Measurements from ENCODE around the gene CTDSPL. TPM values are rescaled to one million over a fixed set of nuclear protein-coding genes. Genes with fewer than 3 reads are reported as not detected.
"Not testable (repeated sequence)": the region's sequence is repeated elsewhere in the genome, so short reads cannot be mapped to it uniquely, and the experiment has no call there.

CTDSPL gene
- total RNA-seq, 1 donor from 2014 or later: 43.4 TPM

DNA sequence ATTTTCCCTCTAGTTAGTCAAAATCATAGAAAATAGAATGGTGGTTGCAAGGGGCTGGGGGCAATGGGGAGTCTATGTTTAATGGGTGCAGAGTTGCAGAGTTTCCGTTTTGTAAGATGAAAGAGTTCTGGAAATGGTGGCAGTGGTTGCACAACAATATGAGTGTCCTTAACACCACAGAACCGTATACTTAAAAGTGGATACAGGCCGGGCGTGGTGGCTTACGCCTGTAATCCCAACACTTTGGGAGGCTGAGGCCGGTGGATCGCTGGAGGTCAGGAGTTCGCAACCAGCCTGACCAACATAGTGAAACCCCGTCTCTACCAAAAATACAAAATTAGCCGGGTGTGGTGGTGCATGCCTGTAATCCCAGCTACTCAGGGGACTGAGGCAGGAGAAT, 126.7 kb downstream of the CTDSPL start:
- DNase-seq (ENCODE audit: low read depth): not testable (repeated sequence)

DNA sequence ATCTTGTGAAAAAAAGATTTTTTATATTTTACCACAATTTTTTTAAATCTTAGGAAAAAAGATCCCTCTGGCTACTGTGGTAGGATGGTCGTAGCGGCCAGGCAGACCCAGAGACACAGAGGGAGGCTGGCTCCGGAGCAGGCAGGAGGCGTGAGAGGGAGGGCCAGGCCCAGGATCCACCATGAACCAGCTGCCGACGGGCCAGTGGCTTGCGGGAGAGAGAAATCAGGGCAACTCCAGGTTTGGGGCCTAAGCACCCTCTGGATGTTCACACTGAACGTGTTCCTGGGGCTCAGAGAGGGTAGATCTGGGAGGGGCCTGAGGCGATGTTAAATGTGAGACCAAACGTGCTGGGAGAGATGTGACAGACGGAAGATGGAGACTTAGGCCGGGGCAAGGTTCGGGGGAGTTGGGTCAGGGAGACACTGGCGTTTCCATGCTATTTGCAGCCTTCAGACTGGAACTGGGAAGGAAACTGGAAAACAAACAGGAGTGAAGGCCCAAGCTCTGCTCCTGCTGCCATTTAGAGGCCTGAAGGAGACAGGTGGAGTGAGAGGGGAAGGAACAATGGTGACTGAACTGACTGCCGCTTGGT, 127.3 kb downstream of the CTDSPL start:
- no peak for DNase-seq (ENCODE audit: low read depth)

DNA sequence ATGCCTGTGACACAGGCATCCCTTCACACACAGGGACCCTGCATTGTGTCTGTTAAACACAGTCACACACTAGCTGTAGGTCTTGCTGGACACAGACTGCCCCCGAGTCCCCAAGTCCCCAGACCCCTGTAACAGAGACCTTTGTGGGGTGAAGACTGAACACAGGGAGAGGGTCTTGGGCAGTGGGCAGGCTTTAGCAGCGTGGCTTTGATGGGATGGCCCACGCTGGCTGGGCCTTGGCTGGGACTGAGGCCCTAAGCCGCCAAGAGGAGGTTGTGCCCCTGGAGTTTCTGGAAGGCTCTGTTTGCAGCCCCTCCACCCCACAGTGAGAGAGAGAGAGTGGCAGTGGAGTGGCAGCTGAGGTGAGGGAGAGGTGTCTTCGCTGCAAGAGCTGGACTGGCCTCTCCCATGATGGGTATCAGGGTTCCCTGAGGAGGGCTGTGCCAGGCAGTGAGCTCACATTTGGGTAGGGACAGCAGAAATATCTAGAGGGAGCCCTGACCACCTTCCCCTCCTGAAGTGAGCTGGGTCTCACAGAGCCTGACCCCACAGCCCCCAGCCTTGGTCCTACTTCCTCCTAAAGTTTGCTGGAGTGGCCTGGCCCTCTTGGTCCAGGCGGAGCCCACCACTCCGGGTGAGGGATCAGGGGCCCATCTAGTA, 128.3 kb downstream of the CTDSPL start:
- DNase-seq (ENCODE audit: low read depth): no peak

DNA sequence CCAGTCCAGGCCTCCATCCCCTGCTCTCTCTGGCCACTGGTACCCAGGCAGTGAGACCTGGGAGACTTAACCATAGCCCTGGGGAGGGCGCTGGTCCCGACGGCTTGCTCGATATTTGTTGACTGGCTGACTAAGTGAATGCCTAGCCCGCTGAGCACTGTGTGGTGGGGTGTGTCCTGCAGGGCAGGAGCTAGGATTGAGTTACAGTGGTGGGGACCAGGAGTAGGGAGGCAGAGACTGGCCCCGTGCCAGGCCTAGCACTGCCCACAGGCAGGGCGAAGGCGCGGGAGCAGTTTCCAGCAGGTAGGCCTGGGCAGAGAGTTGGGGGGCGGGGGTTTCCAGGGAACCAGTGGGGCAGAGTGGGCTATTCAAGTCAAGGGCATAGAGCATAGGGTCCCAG, 128.8 kb downstream of the CTDSPL start, which contains the start of gene VILL:
TSS of gene VILL (plus strand) at position 260 of the 400 bp plus-strand sequence. CDS start 2,887 bp downstream, outside the sequence.
- DNase-seq (ENCODE audit: low read depth): no peak

DNA sequence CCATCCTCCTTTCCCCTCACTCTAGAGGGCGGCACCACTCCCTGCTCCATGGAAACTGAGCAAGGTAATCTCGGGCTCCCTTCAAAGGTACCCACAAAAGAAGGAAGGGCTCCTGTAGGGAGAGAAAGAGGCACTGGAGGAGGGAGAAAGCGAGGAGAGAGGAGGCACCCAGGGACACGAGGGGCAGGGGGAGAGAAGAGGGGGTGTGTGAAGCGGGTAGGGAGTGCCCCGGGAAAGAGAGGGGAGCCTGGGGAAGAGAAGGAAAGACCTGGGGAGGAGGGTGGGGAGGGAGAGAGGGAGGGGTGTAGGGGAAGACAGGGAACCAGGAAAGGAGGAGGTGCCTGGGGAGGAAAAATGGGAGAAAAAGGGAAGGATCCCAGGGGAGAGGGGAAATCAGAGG, 129.4 kb downstream of the CTDSPL start:
- no peak for DNase-seq (ENCODE audit: low read depth)

DNA sequence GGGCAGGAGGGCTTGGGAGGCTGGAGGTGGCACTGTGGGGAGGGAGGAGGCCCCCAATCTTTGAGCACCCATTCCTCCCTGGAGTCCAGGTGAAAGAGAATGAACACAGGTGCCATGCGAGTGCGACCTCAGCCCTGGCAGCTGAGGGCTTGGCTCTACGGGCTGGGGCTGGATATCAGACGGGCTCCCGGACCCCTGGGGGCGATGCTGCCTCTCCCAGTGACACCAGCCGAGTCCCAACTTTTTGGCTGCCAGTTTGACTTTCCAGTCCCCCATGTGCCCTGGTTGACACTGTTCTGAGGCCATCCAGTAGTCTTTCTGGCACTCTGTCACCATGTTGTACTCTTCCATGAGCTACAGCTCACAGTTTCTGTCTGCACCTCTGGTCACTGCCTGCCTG, 130.1 kb downstream of the CTDSPL start:
- no peak for DNase-seq (ENCODE audit: low read depth)

DNA sequence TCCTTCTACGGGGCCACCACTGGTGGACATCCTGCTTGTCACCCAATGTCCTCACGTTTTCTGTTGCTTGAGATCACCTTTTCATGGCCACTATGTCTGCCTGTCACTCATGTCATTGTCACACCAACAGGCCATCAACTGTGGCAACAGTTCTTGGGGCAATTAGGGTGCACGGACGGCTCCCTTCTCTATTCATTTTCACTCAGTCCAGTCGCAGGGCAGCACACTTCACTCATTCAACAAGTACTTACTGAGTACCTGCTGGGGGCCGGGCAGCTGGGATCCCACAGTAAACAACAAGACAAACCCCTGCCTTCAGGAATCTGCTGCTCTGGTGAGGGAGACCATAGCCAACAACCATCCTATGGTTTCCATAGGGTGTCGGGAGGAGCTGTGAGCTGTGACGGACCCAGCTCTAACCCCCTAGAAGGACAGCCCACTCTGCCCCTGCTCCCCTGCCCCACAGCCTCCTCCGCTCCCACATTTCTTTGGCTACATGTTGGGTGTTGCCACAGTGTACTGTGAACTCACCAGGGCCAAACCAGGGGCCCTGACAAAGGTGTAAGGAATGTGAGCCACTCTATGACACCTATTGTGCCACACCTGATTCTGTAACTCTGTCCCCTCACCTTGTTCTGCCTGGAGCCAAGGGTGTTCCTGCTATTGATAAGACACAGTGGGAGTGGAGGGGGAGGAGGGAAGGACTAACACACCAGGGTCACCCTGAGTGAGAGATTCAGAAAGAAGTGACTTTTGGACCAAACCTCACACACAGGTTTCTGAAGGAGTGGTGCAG, 130.8 kb downstream of the CTDSPL start:
- DNase-seq (ENCODE audit: low read depth): no peak

DNA sequence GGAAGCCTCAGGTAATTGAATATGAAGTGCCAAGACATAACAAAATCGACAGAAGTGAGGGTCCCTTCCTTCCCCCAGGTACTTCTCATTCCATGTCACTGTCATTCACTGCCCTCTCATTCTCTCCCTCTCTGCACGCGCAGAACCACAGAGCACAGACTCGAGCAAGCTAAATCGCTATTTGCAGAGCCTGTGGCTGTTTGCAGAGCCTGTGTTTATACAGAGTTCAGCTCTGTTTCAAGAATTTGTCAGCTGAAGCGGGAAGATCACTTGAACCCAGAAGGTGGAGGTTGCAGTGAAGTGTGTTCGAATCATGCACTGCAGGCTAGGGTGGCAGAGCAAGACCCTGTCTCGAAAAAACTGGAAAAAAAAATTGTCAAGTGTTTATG, 131.4 kb downstream of the CTDSPL start:
- no peak for DNase-seq (ENCODE audit: low read depth)

DNA sequence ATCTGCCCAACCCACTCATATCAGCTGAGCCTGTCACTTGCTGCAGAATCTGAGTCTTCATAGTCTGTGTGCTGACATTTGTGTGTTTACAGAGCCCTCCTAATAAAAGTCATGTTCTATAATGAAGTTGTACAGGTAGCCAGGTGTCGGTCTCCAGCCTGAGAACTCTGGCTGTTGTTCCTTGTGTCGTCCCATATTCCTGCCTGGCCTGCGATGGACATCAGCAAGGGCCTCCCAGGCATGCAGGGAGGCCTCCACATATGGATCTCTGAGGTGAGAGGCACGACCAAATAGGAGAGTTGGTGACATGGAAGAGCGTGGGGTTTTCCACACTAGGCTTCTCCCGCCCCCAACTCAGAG, 131.8 kb downstream of the CTDSPL start:
- no peak for DNase-seq (ENCODE audit: low read depth)

DNA sequence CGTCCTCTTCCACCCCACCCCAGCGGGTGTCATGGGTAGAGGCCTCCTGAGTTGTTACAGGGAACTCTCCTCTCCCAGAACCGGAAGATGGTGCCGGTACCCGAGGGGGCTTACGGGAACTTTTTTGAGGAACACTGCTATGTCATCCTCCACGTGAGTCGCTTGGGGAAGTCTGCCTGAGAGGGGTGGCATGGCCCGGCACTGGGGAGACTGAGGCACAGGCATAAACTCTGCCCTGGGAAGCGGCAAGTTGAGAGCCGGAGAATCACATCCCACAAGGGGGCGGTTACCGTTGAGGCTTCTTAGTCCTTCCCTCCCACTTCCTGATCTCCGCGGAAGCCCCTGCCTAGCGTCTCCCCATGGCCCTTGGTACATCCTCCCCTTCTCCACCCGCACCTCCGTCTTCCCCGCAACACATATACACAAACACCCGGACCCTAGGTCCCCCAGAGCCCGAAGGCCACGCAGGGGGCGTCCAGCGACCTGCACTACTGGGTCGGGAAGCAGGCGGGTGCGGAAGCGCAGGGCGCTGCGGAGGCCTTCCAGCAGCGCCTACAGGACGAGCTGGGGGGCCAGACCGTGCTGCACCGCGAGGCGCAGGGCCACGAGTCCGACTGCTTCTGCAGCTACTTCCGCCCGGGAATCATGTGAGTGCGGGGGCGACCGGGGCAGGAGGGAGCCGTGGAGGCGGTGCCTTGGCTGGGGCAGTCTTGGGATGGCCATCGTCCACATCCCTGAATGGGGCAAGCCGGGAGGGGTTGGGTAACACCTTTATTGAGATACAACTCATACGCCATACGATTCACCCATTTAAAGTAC, 132.3 kb downstream of the CTDSPL start:
- peak; percentile 49 for DNase-seq (ENCODE audit: low read depth)

DNA sequence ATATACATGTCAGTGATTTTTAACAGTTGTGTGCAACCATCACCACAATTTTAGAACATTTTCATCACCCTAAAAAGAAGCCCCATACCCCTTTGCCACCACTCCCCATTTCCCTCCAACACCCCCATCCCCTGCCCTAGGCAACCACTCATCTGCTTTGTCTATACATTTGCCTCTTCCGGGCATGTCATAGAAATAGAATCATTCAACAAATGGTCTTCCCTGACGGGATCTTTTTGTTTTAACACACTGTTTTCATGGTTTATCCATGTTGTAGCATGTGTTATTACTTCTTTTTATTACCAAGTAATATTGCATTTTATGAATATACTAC, 132.9 kb downstream of the CTDSPL start:
- DNase-seq (ENCODE audit: low read depth): no peak

DNA sequence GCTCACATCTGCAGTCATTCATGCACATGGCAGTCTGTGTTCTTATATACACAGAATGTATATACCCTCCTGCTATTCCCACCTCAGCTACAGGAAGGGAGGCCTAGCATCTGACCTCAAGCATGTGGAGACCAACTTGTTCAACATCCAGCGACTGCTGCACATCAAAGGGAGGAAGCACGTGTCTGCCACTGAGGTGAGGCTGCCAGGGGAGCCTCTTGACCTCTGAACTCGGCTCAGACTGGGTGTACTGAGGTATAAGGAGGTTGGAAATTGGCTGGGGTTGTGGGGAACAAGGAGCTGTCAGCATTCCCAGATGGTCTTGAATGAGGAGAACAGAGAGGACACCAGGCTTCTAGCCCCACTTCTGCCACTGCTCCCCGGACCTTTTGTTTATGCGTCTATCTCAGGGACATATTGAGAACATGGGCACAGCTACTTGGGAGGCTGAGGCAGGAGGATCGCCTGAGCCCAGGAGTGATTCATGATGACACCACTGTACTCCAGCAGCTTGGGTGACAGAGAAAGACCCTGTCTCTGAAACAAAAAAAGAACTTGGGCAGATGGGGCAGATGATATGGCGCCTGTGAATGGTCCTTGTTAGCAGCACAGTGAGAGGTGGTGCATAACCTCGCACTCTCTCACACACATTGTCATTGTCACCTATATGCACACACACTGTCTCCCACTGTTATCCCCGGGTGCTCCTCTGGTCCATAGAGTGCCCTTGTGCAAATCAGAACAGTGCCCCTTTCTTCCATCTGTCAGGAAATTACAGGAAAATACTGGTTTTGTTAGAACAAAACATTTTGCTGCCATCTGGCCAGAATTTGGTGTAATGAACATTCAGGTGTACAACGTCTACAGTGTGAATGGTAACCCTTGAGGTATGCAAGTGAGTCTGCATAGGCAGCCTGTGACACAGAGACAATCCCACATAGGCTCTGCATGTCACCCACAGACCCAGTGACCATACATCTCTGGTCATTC, 134.3 kb downstream of the CTDSPL start:
- DNase-seq (ENCODE audit: low read depth): no peak

DNA sequence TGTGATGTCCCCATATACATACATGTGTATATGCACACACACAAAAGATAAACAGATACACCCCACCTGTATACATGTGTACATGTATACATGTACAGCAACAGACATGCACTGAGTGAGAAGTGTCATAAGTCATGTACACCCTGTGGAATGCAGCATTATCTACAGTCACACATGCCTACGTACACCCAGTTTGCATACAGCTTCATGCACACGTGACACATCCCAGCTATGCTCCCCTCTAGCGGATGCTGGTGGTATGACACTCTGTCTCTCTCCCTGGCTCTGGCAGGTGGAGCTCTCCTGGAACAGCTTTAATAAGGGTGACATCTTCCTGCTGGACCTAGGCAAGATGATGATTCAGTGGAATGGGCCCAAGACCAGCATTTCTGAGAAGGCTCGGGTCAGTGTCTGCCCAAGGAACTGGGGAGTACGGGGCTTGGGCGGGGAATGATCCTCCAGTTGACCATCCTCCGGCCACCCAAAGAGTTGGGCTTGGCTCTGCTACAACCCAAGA, 135.2 kb downstream of the CTDSPL start:
- peak; percentile 77 for DNase-seq (ENCODE audit: low read depth)

DNA sequence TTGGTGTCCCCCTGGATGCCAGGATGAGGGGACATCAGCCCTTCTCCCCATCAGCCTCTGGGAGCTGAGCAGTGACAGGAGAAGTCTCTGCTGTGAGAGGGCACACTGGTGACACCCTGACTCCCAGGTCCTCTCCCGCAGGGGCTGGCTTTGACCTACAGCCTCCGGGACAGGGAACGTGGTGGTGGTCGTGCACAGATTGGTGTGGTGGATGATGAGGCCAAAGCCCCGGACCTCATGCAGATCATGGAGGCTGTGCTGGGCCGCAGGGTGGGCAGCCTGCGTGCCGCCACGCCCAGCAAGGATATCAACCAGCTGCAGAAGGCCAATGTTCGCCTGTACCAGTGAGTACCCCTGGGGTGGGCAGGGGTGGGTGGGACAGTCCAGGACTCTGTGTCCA, 135.7 kb downstream of the CTDSPL start:
- no peak for DNase-seq (ENCODE audit: low read depth)

DNA sequence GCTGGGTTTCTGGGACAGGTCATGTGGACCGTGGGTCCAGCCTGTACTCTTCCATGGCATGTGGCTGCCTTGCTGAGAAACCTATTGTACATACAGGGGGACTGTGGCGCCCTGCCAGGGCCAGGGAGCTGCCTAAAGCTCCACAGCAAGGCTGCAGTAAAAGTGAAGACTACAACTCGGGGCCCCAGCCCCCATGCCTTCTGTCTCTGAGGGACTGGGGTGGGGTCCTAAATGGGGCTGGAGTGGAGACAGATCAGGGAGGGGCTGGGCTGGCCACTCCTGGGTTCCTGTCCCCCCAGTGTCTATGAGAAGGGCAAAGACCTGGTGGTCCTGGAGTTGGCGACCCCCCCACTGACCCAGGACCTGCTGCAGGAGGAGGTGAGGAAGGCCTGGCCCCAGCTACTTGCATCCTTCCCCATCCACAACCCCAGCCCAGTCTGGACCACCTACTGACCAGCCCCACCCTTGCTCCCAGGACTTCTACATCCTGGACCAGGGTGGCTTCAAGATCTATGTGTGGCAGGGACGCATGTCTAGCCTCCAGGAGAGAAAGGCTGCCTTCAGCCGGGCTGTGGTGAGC, 136.2 kb downstream of the CTDSPL start:
- DNase-seq (ENCODE audit: low read depth): no peak

DNA sequence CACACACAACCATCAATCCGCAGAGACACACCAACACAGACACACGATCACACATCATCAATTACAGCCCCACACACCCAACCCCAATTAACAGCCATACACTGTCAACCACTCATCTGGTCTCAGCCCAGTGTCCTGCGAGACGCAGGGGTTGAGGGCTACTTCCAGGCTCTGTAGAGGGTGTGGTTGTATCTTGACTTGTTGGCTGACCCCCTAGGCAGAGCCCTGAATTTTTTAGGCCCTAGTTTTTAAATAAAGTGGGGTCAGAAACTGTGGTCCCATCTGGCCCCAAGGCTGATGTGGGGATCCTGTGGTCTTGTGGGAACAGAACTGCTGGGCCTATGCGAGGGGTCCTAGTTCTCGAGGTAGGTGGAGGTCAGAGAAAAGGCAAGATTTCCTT, 138.2 kb downstream of the CTDSPL start:
- no peak for DNase-seq (ENCODE audit: low read depth)

DNA sequence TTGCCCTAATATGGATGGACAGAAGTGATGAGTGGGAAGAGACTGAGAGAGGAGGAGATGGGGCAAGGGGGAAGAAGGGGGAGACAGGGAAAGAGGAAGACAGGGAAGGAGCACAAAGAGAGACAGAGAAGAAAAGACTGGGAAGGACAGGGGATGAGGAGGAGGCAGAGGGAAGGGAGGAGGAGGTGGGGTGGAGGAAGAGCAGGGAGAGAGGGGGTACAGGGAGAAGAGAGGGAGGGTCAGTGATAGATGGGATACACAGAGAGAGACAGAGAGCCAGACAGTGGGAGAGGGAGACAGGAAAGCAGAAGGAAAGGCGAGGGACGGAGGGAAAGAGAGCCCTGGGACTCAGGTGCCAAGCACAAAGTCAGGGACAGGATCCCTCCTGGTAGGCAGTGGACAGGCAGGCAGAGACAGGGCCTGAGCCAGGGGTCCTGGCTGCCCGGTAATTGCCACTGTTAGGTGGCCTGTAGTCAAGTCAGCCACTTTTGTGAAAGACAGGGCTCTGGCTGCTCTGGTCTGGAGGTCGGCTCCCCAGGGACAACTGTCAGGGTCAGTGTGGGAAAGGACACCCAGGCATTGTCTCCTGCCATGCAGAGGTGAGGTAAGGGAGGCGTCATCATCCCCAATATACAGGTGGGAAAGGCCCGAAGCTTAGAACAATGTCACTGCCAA, 138.7 kb downstream of the CTDSPL start:
- DNase-seq (ENCODE audit: low read depth): no peak

DNA sequence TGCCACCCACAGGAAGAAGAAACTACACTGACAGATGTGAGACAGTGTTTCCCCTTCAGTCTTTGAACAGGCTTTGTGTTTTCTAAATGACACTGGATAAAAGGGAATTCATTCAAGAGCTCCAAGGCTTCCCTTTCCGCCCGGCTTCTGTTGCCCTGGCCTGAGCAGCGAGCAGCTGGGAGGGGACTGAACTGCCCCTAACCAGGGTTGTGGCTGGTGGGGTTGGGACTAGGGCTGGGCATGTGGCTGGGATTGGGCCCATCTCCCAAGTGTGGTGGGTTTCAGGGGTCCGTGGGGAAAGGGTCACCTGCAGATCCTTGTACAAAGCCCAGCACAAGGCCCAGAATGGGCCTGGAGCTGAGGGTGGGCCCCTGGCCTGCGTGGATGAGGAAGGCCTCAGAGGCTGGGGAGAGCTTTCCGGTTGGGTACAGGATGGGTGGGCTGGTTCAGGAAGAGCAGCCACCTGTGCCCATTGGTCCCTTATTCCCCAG, 139.3 kb downstream of the CTDSPL start:
- DNase-seq (ENCODE audit: low read depth): no peak

DNA sequence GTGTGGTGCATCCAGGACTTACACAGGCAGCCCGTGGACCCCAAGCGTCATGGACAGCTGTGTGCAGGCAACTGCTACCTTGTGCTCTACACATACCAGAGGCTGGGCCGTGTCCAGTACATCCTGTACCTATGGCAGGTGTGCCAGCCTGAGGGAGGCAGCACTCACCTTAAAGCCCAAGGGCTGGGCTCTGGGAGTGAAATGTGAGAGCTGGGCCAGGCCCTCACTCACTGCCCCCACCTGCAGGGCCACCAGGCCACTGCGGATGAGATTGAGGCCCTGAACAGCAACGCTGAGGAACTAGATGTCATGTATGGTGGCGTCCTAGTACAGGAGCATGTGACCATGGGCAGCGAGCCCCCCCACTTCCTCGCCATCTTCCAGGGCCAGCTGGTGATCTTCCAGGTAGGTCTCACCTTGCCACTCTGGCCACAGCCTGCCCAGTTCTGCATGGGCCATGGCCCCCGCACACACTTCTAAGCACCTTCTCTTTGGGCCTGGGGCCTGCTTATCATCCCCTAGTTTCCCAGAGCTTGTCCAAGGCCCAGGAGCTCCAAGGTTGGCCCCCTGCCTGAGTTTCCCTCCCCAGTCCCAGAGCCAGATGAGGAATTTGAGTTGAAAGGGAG, 139.9 kb downstream of the CTDSPL start:
- DNase-seq (ENCODE audit: low read depth): no peak

Data from renal cortical epithelial cell (primary cell).